Spleen (tissue), 11 donors: ENCODE results near the gene DNAJC18. TPM values are rescaled to one million over a fixed set of nuclear protein-coding genes. Genes with fewer than 3 reads are reported as not detected.

ENCODE experiments used
- DNase-seq: peaks from one replicate; pipeline ENCODE4 v3.0.0-alpha.2; 2020
- H3K27ac ChIP-seq, 8 donors: fragments of 200-600 bp; sonication (generic) in 7 of 8; 1 replicate in 4 of 8; 2 replicates in 4 of 8; pipeline versions ENCODE4 v1.5.0 to v1.8.0; 2016 to 2021; ENCODE audit warnings: inconsistent platforms in 4 of 8, mild to moderate bottlenecking in 4 of 8, moderate library complexity in 1 of 8
- H3K27me3 ChIP-seq, 7 donors: fragments of 200-600 bp; sonication (generic) in 6 of 7; replicated peaks in 1 of 7; 1 replicate in 4 of 7; 2 replicates in 3 of 7; pipeline versions ENCODE4 v1.5.0 to v1.8.0; 2016 to 2021; ENCODE audit warnings: inconsistent platforms in 3 of 7, mild to moderate bottlenecking in 1 of 7
- H3K36me3 ChIP-seq, 6 donors: fragments of 200-600 bp; sonication (generic) in 5 of 6; 1 replicate in 4 of 6; 2 replicates in 2 of 6; pipeline versions ENCODE4 v1.5.0 to v1.8.0; 2016 to 2021; ENCODE audit warnings: inconsistent platforms in 2 of 6
- H3K4me1 ChIP-seq, 6 donors: fragments of 200-600 bp; sonication (generic) in 5 of 6; 1 replicate in 3 of 6; 2 replicates in 3 of 6; pipeline versions ENCODE4 v1.5.0 to v1.8.0; 2016 to 2021; ENCODE audit warnings: inconsistent platforms in 3 of 6
- H3K4me3 ChIP-seq, 8 donors: fragments of 200-600 bp; sonication (generic) in 7 of 8; 1 replicate in 4 of 8; 2 replicates in 4 of 8; pipeline versions ENCODE4 v1.5.0 to v1.8.0; 2016 to 2021; ENCODE audit warnings: inconsistent platforms in 4 of 8, mild to moderate bottlenecking in 4 of 8, moderate library complexity in 2 of 8
- H3K9me3 ChIP-seq, 8 donors: fragments of 200-600 bp; sonication (generic) in 7 of 8; 1 replicate in 4 of 8; 2 replicates in 4 of 8; pipeline versions ENCODE4 v1.5.0 to v1.8.0; 2016 to 2021; ENCODE audit warnings: inconsistent platforms in 4 of 8
- CTCF ChIP-seq, 11 experiments: fragments of 200-600 bp in 7 of 11; fragments of 450-650 bp in 4 of 11; sonication (generic) in 4 of 11; IDR thresholded peaks in 8 of 11; conservative IDR thresholded peaks in 3 of 11; 1 replicate in 7 of 11; 2 replicates in 4 of 11; pipeline versions ENCODE4 v1.4.0 to v1.8.0; 2016 to 2021; ENCODE audit warnings: antibody characterized with exemption in 11 of 11, inconsistent platforms in 4 of 11, mild to moderate bottlenecking in 1 of 11
- POLR2A ChIP-seq, 3 donors: fragments of 450-650 bp; IDR thresholded peaks; one replicate each; pipeline ENCODE4 v1.5.1; 2017; ENCODE audit warnings: antibody characterized with exemption in 3 of 3, mild to moderate bottlenecking in 1 of 3
- POLR2AphosphoS5 ChIP-seq, 3 donors: sonication (generic); formaldehyde crosslinking; IDR thresholded peaks; one replicate each; pipeline ENCODE4 v1.5.1; 2017; ENCODE audit warnings: antibody characterized with exemption in 3 of 3
- WGBS, 5 donors: extraction: QIAGEN DNeasy Blood & Tissue Kit in 3 of 5; methylation state at CpG; one replicate each; pipeline versions ENCODE4 v1.1.5 to v1.1.7; 2013 to 2018; 5-methylcytosine and 5-hydroxymethylcytosine counted together
- intact Hi-C: fragments of 100-400 bp; cut with DNase I; formaldehyde crosslinking; loops from one replicate; pipeline ENCODE4 v1.15.0; 2023; ENCODE audit warnings: low total_unique reads
- polyA plus RNA-seq, 3 donors: library from polyadenylated mRNA; stranded (reverse); fragments of 200-250 nt; gene quantifications; one replicate each; pipeline ENCODE4 v1.2.1, GENCODE V29; 2013
- total RNA-seq, 7 donors: library from RNA; depleted of rRNA in 3 of 7; stranded (reverse); fragments of >200 nt in 3 of 7; fragmentation: NEBNext Ultra II Directional in 4 of 7; extraction: Animal tissue kit (Norgen Biotek cat#: 25700) in 4 of 7; gene quantifications; one replicate each; pipeline versions ENCODE4 v1.1.0 to v1.2.1, GENCODE V29; 2016 to 2021
- donor health status: healthy with polysubstance abuse.
- donor health status: DM: no; HTN: no; CAD: no; lungs with moderate emphysema.
- donor health status: DM: no; HTN: no; CAD: no.
- donor health status: Bipolar disorder and iron deficiency.
- donor health status: healthy.
- donor health status: DM: no; HTN: no; CAD: no.
- donor health status: DM: yes; HTN: yes; CAD: no.

The DNAJC18 gene
- total and polyA plus RNA-seq, 10 donors, result 1.3 to 10.8 (median 7.1) TPM

DNA sequence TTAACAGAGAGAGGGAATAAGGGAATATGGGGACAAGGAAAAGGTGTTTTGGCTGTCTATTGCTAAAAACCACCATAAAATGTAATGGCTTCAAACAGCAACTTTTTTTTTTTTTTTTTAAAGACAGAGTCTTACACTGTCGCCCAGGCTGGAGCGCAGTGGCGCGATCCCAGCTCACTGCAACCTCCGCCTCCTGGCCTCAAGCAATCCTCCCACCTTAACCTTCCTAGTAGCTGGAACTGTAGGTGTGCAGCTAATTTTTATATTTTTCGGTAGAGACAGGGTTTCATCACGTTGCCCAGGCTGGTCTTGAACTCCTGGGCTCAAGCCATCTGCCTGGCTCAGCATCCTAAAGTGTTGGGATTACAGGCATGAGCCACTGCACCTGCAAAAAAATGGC lies 31.1 kb downstream of the DNAJC18 start:
- TF ChIP-seq CTCF (IDR thresholded peaks at IDR 0.05 in 8 of 11, conservative IDR thresholded peaks at IDR 0.05 in 3 of 11) (no peak), POLR2A (IDR thresholded peaks at IDR 0.05) (no peak), POLR2AphosphoS5 (IDR thresholded peaks at IDR 0.05) (no peak)
- H3K36me3 ChIP-seq, result no peaks in the 10 kb centered on the region
- peak overlapping the region in 5 of 8 donors; percentile 41 to 65 (median 49) for H3K27ac ChIP-seq
- 92 to 95% (median 94%) methylated on average over 7 of the region's 7 CpGs for WGBS, 5 donors
- H3K4me3 ChIP-seq, result no peak overlapping the region
- no peak for DNase-seq
- intact Hi-C loops, result no loop called here
- H3K27me3 ChIP-seq, result no peaks in the 10 kb centered on the region
- no peaks in the 10 kb centered on the region for H3K9me3 ChIP-seq
- H3K4me1 ChIP-seq, result peaks cover 7 to 29% (median 19%) of the 10 kb centered on the region in 6 donors

- peaks cover 9 to 36% (median 26%) of the 10 kb centered on the region in 6 donors for H3K4me1 ChIP-seq
Observed at GRCh38 chr5:139407517-139407916, 31.8 kb downstream of the DNAJC18 start.

DNA sequence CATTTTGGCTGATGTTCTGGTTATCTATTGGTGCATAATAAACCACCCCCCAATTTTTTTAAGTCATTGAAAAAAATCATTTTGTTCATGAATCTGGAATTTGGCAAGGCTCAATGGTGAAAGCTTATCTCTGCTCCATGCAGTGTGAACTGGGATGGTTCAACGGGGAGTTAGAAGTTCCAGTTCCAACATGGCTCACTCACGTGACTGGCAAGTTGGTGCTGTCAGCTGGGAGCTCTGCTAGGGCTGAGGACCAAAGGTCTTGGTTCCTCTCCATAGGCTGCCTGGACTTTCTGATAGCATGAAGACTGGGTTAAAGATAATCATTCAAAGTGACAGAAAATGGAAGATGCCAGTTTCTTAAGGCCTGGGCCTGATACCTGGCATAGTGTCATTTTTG lies 32.4 kb downstream of the DNAJC18 start:
- Histone ChIP-seq H3K4me3 (no peak overlapping the region), H3K4me1 (peaks cover 9 to 39% (median 26%) of the 10 kb centered on the region in 6 donors), H3K36me3 (no peaks in the 10 kb centered on the region), H3K9me3 (no peaks in the 10 kb centered on the region), H3K27me3 (no peaks in the 10 kb centered on the region), H3K27ac (peak overlapping the region in 6 of 8 donors; percentile 39 to 70 (median 46))
- WGBS, 5 donors, result 80 to 96% (median 92%) methylated on average over 2 of the region's 2 CpGs
- intact Hi-C loops, result no loop called here
- no peak for DNase-seq
- no peak for TF ChIP-seq CTCF (IDR thresholded peaks at IDR 0.05 in 8 of 11, conservative IDR thresholded peaks at IDR 0.05 in 3 of 11)
- TF ChIP-seq POLR2AphosphoS5 (IDR thresholded peaks at IDR 0.05), result no peak
- no peak for TF ChIP-seq POLR2A (IDR thresholded peaks at IDR 0.05)

More at GRCh38 chr5:139407517-139407916, 31.8 kb downstream of the DNAJC18 start:
- intact Hi-C loops, result no loop called here
- Histone ChIP-seq H3K4me3 (no peak overlapping the region), H3K27ac (peak overlapping the region in 6 of 8 donors; percentile 39 to 70 (median 46)), H3K9me3 (no peaks in the 10 kb centered on the region), H3K27me3 (no peaks in the 10 kb centered on the region), H3K36me3 (no peaks in the 10 kb centered on the region)
- DNase-seq, result no peak
- TF ChIP-seq POLR2A (IDR thresholded peaks at IDR 0.05) (no peak), POLR2AphosphoS5 (IDR thresholded peaks at IDR 0.05) (no peak), CTCF (IDR thresholded peaks at IDR 0.05 in 8 of 11, conservative IDR thresholded peaks at IDR 0.05 in 3 of 11) (no peak)

- 66 to 78% (median 69%) methylated on average over 5 of the region's 5 CpGs for WGBS, 5 donors
- Histone ChIP-seq H3K9me3 (no peaks in the 10 kb centered on the region), H3K27ac (peak overlapping the region; percentile 77 to 95 (median 92)), H3K27me3 (no peaks in the 10 kb centered on the region), H3K4me3 (peak overlapping the region in 6 of 8 donors; percentile 41 to 73 (median 54)), H3K36me3 (peaks cover 0 to 16% (median 0%) of the 10 kb centered on the region in 6 donors), H3K4me1 (peaks cover 9 to 39% (median 26%) of the 10 kb centered on the region in 6 donors)
- DNase-seq, result no peak
- intact Hi-C loops, result no loop called here
- TF ChIP-seq POLR2A (IDR thresholded peaks at IDR 0.05) (no peak), CTCF (IDR thresholded peaks at IDR 0.05 in 8 of 11, conservative IDR thresholded peaks at IDR 0.05 in 3 of 11) (no peak), POLR2AphosphoS5 (IDR thresholded peaks at IDR 0.05) (no peak)
Observed at GRCh38 chr5:139404484-139404840, 34.9 kb downstream of the DNAJC18 start.
